ENCODE measurements around the gene ZBTB46.

GRCh38 chr20:63808145-63808724 lies 22.8 kb downstream of the ZBTB46 start:
- TF ChIP-seq EP300 (IDR thresholded peaks at IDR 0.05) (no peak), POLR2A (IDR thresholded peaks at IDR 0.05) (no peak), POLR2AphosphoS5 (IDR thresholded peaks at IDR 0.05) (no peak)
- TF ChIP-seq, protein P1, sequence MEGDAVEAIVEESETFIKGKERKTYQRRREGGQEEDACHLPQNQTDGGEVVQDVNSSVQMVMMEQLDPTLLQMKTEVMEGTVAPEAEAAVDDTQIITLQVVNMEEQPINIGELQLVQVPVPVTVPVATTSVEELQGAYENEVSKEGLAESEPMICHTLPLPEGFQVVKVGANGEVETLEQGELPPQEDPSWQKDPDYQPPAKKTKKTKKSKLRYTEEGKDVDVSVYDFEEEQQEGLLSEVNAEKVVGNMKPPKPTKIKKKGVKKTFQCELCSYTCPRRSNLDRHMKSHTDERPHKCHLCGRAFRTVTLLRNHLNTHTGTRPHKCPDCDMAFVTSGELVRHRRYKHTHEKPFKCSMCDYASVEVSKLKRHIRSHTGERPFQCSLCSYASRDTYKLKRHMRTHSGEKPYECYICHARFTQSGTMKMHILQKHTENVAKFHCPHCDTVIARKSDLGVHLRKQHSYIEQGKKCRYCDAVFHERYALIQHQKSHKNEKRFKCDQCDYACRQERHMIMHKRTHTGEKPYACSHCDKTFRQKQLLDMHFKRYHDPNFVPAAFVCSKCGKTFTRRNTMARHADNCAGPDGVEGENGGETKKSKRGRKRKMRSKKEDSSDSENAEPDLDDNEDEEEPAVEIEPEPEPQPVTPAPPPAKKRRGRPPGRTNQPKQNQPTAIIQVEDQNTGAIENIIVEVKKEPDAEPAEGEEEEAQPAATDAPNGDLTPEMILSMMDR (IDR thresholded peaks at IDR 0.05), result no peak

Measured in sigmoid colon (tissue), 4 donors.